Measurements from ENCODE around the gene SYT9.

DNA sequence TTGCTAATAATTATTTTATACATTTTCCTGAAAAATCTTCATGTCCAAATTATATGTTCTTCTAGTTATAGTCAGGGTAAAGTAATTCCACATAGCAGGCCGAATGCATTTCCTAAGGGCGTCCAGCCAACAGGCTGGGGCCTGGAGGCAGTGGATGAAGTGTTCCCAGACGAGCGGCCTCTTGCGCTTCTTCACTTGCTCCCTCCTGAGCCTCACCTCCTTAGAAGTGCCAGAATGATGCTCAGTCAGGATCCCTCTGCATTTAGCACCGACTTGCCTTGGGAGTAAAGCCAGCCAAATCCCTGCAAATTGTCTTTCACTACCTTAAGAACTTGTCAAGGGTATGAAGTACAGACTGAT, 235.1 kb downstream of the SYT9 start:
- TF ChIP-seq EZH2 (IDR thresholded peaks at IDR 0.05; ENCODE audit: borderline replicate concordance, insufficient read depth, low read depth, low read length, poor library complexity, severe bottlenecking), result no peak
- TF ChIP-seq, protein P1, sequence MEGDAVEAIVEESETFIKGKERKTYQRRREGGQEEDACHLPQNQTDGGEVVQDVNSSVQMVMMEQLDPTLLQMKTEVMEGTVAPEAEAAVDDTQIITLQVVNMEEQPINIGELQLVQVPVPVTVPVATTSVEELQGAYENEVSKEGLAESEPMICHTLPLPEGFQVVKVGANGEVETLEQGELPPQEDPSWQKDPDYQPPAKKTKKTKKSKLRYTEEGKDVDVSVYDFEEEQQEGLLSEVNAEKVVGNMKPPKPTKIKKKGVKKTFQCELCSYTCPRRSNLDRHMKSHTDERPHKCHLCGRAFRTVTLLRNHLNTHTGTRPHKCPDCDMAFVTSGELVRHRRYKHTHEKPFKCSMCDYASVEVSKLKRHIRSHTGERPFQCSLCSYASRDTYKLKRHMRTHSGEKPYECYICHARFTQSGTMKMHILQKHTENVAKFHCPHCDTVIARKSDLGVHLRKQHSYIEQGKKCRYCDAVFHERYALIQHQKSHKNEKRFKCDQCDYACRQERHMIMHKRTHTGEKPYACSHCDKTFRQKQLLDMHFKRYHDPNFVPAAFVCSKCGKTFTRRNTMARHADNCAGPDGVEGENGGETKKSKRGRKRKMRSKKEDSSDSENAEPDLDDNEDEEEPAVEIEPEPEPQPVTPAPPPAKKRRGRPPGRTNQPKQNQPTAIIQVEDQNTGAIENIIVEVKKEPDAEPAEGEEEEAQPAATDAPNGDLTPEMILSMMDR (IDR thresholded peaks at IDR 0.05), result no peak

Data from B cell (primary cell).